ENCODE data around the gene IL1A.

IL1A gene

GRCh38 chr2:112817082-112817689 lies 32.9 kb upstream of the IL1A start:
- no peak for DNase-seq

DNA sequence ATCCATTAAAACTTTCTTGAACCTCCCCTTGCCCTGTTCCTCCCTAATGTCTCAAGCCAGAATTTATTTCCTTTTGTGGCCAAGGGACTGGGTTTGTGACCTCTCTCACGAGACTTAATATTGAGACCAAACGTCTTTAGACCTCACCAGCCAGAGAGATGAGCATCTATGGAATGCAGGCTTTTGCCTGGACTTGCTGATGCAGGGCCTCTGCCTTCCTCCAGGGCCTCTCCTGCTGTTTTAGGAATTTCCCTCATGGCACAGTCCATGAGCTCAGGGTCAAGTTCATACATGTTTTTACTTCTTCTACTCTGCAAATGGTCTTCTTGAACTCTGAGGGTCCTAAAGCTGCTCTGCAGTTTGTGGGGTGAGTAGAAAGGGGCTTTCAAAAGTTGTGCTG lies 30.0 kb upstream of the IL1A start:
- no peak for DNase-seq

DNA sequence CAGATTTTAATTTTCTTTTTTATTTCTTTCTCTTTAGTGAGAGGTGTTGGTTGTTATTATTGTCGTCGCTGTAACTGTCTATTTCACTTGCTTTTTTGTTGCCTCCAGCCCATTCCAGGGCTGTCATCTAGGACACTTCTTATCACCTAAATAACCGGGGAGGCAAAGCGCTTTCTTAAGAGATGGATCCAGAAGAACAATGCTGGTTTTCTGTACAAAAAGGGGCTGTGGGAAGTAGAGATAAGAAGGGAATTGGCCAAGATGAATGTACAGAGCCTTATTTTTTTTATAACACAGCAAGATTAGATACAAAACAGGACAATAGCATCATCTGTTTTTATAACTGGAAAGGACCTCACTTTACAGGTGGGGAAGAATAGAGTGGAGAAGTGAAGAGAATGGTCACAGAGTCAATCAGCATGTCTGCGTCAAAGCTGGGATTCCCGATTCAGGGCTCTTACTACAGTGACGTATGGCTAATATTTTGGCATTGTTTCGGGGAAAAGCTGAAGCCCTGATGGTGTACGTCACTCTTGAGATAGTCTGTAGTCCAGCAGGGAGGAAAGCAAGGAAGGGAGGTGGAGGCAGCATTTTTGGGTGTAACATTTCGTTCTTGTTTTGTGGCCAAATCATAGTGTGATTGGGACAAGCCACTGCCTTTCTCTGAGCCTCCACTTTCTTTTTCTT lies 29.1 kb upstream of the IL1A start:
- DNase-seq: no peak

DNA sequence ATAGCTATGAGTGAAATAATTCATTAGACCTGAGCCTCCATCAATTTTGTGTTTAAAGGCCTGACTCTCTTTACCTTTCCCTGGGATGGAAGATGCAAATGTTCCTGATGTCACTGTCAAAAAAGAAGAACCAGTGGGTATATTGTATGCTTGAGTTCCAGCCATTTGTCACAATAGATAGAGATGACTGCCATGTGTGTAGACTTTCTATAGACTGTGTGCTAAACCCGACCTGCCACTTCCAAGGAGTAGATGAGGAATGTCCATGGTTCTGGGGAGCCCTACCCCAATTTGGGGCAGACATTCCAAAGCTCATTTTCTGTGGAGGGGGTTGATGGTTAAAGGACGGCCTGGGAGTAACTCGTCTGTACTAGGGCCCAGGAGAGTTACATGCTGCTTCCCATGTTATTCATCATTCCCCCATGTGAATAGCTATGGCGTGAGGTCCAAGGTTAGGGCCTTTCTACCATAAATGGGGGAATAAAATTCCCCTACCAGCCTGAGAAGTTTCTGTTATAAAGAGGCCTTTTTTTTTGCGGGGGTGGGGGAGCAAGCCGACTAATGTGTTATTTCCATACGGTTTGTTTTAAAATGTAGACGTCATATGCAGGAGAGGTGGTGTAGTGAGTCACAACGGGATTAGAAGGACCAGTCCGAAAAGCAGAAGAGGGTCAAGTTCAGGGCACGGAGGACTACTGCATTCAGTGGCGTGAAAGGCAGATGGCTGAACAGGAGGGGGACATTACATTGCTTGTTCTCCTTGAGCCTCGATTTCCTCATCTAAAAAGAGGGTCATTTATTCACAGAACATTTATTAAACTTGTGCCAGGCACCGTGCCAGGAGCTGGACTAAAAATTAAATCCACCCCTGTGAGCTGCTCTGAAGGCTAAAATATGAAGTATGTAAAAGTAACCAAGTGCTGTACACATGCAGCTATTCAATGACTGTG lies 28.3 kb upstream of the IL1A start:
- DNase-seq: no peak

DNA sequence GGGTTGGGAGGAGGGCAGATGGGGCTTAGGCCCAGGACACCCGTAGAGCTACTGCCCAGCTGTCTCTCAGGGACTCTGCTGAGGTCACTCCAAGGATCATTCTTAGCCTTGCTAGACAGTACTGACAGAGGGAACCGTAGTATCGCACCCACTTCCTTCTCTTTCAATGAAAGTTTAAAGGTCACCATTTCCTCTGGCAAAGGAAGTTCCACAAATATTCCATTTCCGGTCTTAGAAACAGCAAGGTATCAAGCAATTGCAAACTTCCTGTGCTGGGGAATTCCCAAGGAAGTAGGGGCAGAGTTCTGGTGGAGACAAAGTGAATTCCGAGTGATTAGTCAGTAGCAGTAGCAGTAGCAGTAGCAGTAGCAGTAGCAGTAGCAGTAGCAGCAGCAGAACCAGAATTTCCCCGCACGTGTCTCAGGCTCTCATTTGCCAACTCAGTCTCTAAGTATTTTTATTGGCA lies 27.6 kb upstream of the IL1A start:
- no peak for DNase-seq

GRCh38 chr2:112811276-112811831 lies 27.1 kb upstream of the IL1A start:
- no peak for DNase-seq

GRCh38 chr2:112809112-112809511 lies 24.8 kb upstream of the IL1A start:
- no peak for DNase-seq

- no peak for DNase-seq
Observed at GRCh38 chr2:112807233-112807807, 23.0 kb upstream of the IL1A start.

DNA sequence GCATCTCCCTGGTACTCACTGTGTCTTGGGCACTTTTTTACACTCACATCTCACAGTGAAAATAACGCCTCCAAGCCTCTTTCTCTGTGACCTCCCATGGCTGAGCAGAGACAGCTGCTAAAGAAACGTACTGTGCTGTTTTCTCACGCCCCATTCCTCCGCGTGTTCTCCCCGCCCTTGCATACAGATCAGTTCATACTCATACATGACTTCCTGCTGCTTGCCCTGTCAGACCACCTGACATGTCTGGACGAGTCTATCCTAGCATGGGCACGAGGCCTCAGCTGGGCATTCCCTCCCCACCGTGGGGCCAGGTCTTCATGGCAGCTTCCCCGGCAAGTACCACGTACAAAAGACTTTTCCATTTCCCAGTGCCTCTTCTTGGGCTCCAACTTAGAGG lies 21.2 kb upstream of the IL1A start:
- DNase-seq: no peak

- no peak for DNase-seq
Observed at GRCh38 chr2:112803691-112804521, 19.6 kb upstream of the IL1A start.

DNA sequence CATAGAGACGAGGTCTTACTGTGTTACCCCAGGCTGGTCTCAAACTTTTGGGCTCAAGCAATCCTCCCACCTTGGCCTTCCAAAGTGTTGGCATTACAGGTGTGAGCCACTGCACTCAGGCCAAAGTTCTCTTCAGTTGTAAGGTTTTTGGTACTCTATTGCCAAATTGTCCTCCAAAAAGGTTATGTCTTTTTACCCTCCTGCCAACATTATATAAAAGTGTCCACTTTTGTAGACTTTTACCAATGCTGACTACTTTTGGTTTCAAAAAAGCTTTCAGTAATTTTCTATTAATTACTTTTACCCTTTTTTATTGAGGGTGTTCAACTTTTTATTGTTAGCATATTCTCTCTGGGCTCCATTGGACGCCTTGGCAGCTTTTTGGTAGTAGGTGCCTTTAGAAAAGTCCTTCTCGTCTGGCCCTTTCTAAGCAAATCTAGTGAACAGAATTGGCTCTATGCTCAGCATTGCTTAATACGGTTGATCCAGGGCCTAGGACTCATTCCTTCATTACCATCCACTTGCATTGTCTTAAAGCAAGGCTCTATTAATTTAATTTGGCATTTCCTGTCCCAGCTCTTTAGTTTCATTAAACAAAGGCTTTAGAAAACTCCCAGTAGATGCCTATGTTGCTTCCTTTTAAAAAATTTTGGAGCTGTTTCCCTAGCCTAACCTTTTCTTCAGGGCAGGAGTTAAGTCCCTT lies 16.7 kb upstream of the IL1A start:
- DNase-seq: no peak

- no peak for DNase-seq
Observed at GRCh38 chr2:112798979-112799975, 15.0 kb upstream of the IL1A start.

GRCh38 chr2:112796486-112796885 lies 12.2 kb upstream of the IL1A start:
- no peak for DNase-seq

GRCh38 chr2:112795774-112796173 lies 11.5 kb upstream of the IL1A start:
- peak; percentile 83 to 86 for DNase-seq

GRCh38 chr2:112794841-112795240 lies 10.5 kb upstream of the IL1A start:
- DNase-seq: no peak

GRCh38 chr2:112794131-112794733 lies 9.9 kb upstream of the IL1A start:
- DNase-seq: no peak

DNA sequence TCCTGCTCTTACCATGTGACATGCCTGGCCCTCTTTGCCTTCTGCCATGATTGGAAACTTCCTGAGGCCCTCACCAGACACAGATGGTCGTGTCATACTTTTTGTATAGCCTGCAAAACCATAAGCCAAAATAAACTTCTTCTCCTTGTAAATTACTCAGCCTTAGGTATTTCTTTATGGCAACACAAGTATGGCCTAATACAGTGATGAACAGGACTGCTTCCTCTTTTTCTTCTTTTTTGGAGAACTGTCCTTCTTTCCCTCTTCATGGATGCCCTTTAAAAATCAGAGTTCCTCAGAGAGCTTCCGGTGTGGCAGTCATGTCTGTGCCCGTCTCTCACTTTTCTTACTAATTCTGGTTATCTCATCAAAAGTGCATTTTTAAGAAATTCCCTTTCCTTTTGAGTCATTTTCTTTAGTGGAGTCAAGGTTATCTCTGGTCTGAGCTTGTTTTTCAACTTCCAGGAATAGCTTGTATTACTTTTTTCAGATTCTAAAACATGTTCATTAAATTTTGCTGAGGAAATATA lies 9.2 kb upstream of the IL1A start:
- no peak for DNase-seq

- DNase-seq: no peak
Observed at GRCh38 chr2:112792419-112792818, 8.1 kb upstream of the IL1A start.

- DNase-seq: no peak
Observed at GRCh38 chr2:112791693-112792230, 7.5 kb upstream of the IL1A start.
